Esophagus squamous epithelium (tissue), 4 donors: ENCODE results near the gene SLC25A15.

ENCODE experiments used
- CTCF ChIP-seq, 6 experiments: fragments of 450-650 bp in 4 of 6; fragments of 200-600 bp in 2 of 6; sonication (generic) in 2 of 6; IDR thresholded peaks; one replicate each; pipeline ENCODE4 v1.5.1; 2016 to 2019; ENCODE audit warnings: antibody characterized with exemption in 6 of 6, mild to moderate bottlenecking in 4 of 6, moderate library complexity in 4 of 6
- POLR2A ChIP-seq, 4 donors: fragments of 450-650 bp; IDR thresholded peaks; one replicate each; pipeline ENCODE4 v1.6.1; 2017; ENCODE audit warnings: antibody characterized with exemption in 4 of 4, mild to moderate bottlenecking in 4 of 4, moderate library complexity in 3 of 4

DNA sequence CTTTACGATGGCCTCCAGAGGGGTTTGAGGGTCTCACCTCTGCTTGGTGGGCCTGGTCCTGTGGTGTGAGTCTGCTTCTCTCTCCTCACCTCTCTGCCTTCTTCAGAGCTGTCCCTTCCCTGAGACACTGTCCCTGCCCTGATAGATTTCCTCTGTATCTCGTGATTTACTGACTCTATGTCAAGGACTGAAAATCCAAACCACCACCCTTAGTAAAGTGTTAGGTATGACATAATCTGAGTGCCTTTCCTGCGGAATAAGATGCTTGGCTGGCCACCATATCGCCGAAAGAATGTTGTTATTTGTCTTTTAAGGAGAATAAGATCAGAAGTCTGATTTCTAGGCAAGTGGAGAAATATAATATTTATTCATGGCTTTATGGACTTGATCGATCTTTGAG lies 7.2 kb downstream of the SLC25A15 start:
- TF ChIP-seq CTCF (IDR thresholded peaks at IDR 0.05) (no peak), POLR2A (IDR thresholded peaks at IDR 0.05) (no peak)
